ENCODE measurements around the gene PTGR2.
A peak's percentile ranks its signal among the peaks of the same experiment; 100 is the strongest.

Gene PTGR2

DNA sequence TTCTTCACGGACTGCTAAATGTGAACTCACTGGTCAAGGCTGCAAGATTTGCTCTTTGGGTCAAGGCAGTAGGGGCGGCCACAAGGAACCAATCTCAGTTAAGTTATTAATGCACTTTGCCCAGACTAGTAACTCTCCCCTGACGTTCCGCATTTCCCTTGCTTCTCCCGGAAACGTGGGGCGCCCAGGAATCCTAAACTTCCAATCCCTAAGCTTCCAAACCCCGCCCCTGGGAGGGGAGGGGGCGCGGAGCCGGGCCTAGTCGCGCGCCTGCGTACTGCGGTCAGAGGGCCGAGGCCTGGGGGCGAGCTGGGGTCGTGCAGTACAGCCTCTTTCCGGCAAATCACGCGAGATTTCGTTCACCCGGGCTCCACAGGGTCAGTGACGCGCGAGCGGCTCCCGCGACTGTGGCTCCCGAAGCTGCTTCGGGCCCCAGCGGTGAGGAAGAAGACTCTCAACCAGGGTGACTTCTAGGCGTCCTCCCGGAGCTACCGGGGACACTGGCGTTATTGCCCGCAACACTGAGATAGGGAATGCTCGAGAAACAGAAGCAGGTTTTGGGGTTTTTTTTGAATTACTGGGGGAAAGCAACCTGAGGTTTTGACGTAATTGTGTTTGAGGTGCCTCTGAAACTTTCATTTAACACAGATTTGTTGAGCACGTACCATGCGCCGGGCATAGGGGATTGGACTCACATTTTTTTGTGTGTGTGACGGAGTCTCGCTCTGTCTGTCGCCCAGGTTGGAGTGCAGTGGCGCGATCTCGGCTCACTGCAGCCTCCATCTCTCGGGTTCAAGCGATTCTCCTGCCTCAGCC is at the start of gene PTGR2:
TSS of gene PTGR2 (plus strand) at position 265 of the 816 bp plus-strand sequence. CDS start 7,032 bp downstream, outside the sequence.
- TF ChIP-seq, protein P1, sequence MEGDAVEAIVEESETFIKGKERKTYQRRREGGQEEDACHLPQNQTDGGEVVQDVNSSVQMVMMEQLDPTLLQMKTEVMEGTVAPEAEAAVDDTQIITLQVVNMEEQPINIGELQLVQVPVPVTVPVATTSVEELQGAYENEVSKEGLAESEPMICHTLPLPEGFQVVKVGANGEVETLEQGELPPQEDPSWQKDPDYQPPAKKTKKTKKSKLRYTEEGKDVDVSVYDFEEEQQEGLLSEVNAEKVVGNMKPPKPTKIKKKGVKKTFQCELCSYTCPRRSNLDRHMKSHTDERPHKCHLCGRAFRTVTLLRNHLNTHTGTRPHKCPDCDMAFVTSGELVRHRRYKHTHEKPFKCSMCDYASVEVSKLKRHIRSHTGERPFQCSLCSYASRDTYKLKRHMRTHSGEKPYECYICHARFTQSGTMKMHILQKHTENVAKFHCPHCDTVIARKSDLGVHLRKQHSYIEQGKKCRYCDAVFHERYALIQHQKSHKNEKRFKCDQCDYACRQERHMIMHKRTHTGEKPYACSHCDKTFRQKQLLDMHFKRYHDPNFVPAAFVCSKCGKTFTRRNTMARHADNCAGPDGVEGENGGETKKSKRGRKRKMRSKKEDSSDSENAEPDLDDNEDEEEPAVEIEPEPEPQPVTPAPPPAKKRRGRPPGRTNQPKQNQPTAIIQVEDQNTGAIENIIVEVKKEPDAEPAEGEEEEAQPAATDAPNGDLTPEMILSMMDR (IDR thresholded peaks at IDR 0.05; ENCODE audit: control extremely low read depth, extremely low read depth, low read depth, missing control alignments), result no peak
- peak; percentile 97 for DNase-seq (ENCODE audit: extremely low spot score)
- POLR2A ChIA-PET, result interaction anchor here (0.5 to 1.4 kb wide), 6 partner anchors 19 to 109 kb away, joined by 3 to 9 read pairs (median 4); no protein-coding TSS in a partner anchor
- CTCF ChIA-PET, result interaction anchor here (0.8 to 3.6 kb wide), 15 partner anchors 10 to 217 kb away, joined by 3 to 20 read pairs (median 3); no protein-coding TSS in a partner anchor

DNA sequence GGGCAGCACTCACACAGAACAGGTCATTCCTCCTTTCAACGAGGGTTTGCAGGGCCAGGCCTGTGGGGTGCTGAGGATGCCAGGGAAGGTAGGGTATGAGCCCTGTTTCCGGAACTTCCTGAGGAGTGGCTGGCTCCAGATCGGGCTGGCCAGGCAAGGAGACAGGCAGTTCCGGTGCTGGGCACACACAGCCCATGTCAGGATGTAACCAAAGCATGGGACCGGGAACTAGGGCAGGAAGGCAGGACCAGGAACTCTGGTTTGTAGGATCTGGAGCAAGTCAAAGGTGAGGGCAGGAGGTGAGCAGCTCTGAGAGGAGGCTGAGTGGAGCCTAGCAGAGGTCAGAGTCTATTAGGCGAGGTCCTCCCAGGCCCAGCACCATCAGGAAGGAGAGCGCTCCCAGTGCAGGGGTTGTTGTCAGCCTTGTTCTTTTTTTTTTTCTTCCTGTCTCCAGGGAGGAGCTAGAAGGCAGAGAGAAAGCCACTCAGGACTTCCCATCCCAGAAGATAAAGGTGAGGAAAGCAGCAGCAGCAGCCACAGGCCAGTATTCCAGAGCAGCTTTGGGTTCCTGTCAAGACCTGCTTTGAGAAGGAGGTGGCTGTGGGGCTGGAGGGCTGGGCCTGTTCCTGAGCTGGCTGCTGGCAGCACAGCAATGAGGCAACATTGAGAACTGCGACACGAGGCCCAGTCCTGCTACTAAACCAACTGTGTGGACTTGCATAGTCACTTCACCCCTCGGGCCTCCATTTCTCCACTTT is 49.0 kb upstream of the PTGR2 start:
- TF ChIP-seq, protein P1 (IDR thresholded peaks at IDR 0.05; ENCODE audit: control extremely low read depth, extremely low read depth, low read depth, missing control alignments), result no peak
- ChIA-PET CTCF (interaction anchor here (1.5 to 1.7 kb wide), 3 partner anchors 23 to 74 kb away, joined by 5 to 8 read pairs (median 7); no protein-coding TSS in a partner anchor), POLR2A (no interaction called here)
- DNase-seq (ENCODE audit: extremely low spot score), result no peak

DNA sequence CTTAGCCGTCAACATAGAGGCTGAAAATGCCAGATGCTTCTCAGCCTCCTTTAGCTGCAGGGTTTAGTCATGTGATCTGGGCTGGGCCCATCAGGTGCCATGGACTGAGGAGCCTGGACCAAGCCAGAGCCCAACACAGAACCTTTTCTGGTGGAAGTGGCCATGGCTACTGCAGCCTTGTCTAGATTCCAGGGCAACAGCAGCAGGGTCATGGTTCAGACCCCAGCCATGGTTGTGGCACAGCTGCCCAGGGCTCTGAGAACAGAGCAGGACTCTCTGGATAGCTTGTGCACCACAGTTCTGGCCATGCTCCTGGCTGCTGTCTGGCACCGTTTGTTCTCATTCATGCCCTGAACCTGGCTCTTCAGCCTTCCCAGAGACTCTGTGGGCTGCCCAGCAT is 47.0 kb upstream of the PTGR2 start:
- ChIA-PET CTCF (interaction anchor here (1.6 to 2.1 kb wide), 4 partner anchors 18 to 33 kb away, joined by 3 to 7 read pairs (median 4); no protein-coding TSS in a partner anchor), POLR2A (no interaction called here)
- no peak for DNase-seq (ENCODE audit: extremely low spot score)
- TF ChIP-seq, protein P1 (IDR thresholded peaks at IDR 0.05; ENCODE audit: control extremely low read depth, extremely low read depth, low read depth, missing control alignments), result no peak

DNA sequence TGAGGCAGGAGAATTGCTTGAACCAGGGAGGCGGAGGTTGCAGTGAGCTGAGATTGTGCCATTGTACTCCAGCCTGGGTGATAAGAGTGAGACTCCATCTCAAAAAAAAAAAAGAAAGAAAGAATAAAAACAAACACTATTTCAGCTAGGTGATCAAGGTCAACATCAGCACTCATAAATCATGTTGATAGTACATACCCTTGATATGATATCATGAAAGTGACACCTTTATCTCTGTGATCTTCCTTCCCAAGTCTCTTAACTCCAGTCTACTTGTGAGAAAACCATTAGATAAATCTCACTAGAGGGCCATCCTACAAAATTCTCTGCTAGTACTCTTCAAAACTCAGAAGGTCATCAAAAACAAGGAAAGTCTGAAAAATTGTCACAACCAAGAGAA is 44.2 kb upstream of the PTGR2 start:
- no peak for DNase-seq (ENCODE audit: extremely low spot score)
- TF ChIP-seq, protein P1 (IDR thresholded peaks at IDR 0.05; ENCODE audit: control extremely low read depth, extremely low read depth, low read depth, missing control alignments), result no peak
- POLR2A ChIA-PET, result no interaction called here
- CTCF ChIA-PET, result no interaction called here

DNA sequence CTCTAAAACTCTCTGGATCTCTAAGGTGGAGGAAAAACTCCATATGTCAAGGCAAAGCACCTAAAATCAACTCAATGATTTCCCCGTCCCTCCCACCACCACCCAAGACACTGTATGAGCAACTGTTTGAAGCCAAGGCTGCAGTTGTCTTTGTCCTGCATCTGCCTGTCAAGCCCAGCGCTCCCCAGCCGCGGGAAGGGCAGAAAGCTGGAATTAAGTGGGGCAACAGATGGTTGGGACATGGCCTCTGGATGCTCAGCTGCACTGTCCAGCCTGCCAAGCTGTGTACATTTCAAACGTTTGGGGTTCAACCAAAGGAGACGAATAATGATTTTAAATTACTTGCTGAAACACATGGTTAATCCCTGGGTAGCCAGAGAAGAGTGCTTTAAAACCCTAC is 42.2 kb upstream of the PTGR2 start:
- no peak for DNase-seq (ENCODE audit: extremely low spot score)
- POLR2A ChIA-PET, result no interaction called here
- TF ChIP-seq, protein P1 (IDR thresholded peaks at IDR 0.05; ENCODE audit: control extremely low read depth, extremely low read depth, low read depth, missing control alignments), result no peak
- CTCF ChIA-PET, result interaction anchor here (0.9 to 2.1 kb wide), 6 partner anchors 12 to 51 kb away, joined by 3 to 11 read pairs (median 3); no protein-coding TSS in a partner anchor

DNA sequence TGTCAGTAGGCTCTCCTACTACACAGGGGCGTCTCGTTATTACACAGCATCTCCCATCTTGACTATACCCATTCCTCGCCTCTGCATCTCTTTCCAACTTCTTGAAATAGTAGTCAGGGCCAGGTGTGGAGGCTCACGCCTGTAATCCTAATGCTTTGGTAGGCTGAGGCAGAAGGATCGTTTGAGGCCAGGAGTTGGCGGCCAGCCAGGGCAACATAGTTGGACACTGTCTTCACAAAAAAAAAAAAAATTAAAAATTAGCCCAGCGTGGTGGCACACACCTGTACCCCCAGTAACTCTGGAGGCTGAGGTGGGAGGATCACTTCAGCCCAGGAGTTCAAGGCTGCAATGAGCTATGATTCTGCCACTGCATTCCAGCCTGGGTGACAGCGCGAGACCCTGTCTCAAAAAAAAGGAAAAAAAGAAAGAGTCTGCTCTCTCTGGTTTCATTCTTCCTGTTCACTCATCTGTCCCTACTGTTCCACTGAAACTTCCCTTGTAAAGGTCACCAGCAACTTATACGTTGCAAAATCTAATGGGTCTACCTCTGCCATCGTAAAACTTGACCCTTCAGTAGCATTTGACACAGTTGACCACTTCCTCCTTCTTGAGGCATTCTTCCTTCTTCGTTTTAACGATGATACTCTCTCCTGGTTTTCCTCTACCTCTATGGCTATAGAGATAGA is 41.0 kb upstream of the PTGR2 start:
- CTCF ChIA-PET, result interaction anchor here (0.7 to 2.2 kb wide), 3 partner anchors 14 to 82 kb away, joined by 3 to 8 read pairs (median 3); no protein-coding TSS in a partner anchor
- TF ChIP-seq, protein P1 (IDR thresholded peaks at IDR 0.05; ENCODE audit: control extremely low read depth, extremely low read depth, low read depth, missing control alignments), result no peak
- POLR2A ChIA-PET, result no interaction called here
- DNase-seq (ENCODE audit: extremely low spot score), result no peak
